GM12891 (cell line): ENCODE data around the gene CTCF.

ENCODE experiments used
- POLR2A ChIP-seq: IDR thresholded peaks from 2 replicates; pipeline ENCODE4 v1.6.1; 2011; ENCODE audit warnings: low read depth, low read length, control low read depth
- POLR2AphosphoS5 ChIP-seq: IDR thresholded peaks from 2 replicates; pipeline ENCODE4 v1.6.1; 2011; ENCODE audit warnings: low read depth, low read length, control low read depth

DNA sequence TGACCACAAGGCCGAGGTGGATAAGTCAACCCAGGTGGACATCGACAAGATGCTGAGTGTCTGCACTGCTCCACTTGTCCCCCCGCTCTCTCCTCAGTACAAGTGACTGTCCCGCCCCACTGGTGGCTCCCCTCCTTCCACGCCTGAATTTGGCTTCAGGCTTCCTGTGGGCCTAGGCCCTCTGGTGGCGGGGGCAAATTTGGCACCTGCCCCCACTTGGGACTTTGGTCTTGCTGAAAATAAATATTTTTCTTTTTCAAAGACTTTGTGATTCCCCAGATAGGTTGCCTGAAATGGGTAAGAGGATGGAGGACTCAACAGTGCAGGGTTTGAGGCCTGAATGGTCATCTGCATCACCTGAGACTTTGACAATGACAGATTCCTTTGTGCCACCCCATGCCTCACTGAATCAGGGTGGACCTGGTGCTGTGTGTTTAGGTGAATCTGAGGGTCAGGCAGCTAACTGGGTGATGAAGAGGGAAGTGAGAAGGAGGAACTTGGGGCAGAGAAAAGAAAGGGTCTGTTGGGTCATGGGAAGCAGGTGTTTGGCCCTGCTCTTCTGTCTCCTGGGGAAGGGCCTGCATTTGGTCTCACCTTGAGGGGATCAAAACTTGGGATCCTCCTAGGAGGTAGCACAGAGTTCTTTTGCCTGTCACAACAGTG lies 106.3 kb downstream of the CTCF start:
- TF ChIP-seq POLR2A (no peak), POLR2AphosphoS5 (no peak)
